ENCODE data around the gene LMO1.

LMO1 gene

DNA sequence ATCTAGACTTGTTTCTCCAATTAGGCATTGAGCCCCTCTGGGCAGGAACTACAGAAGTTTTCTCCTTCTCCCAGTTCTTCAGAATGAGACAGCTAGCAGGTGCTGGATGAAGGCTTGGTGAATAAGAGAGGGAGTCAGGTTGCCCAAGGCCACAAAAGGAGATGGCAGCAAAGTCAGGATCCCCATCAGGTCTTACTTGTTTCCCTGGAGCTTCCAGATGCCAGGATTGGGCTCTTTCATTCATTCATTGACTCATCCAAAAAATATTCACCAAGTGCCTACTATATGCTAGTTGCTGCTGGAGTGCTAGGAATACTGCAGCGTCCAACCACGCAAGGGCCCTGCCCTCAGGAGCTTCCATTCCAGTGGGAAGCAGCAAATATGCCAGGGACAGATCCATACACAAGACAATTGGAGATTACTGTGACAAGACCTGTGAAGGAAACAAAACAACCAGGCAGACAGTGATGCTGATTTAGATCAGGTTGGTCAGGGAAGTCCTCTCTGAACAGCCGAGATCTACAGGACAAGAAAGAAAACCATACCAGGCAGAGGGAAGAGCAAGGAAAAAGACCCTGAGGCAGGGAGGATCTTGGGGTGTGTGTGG is 24.6 kb upstream of the LMO1 start:
- no peak for DNase-seq

- no peak for DNase-seq
Measured at GRCh38 chr11:8287703-8288102, 24.0 kb upstream of the LMO1 start.

GRCh38 chr11:8287297-8287696 is 23.6 kb upstream of the LMO1 start:
- DNase-seq, result no peak

DNA sequence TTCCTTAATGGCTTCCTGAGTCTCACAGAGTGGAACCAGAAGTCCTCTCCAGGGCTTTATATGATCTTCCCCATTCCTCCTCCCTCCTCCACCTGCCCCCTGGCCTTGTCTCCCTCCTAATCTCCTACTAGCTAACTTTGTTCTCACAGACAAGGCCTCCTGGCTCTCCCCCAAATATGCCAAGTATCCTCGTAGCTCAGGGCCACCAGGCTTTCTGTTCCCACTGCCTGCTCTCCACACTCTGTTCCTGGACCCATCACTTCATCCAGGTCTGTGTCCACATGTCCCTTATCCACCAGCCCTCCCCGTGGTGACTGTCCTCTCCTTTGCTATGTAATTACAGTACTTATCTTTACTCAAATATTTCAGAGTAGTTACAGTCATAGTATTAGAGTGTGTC is 23.2 kb upstream of the LMO1 start:
- no peak for DNase-seq

DNA sequence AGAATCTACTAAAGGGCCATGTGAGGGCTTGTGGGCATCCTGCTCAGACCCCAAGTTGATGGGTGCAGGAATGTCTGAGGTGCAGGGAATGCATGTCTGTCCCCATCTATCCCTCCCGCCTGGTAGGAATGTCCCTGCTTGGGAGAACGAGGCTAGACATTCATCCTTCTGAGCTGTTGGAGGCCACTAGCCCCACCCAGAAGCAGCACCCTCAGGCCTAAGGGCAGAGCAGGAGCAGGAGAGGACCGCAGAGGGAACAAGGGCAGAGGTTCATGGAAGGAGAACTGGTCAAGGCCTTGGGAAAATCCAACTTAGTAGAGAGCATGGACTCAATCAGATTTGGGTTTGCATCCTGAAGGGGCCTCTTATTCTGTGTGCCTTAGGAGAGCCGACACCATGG is 22.1 kb upstream of the LMO1 start:
- no peak for DNase-seq

DNA sequence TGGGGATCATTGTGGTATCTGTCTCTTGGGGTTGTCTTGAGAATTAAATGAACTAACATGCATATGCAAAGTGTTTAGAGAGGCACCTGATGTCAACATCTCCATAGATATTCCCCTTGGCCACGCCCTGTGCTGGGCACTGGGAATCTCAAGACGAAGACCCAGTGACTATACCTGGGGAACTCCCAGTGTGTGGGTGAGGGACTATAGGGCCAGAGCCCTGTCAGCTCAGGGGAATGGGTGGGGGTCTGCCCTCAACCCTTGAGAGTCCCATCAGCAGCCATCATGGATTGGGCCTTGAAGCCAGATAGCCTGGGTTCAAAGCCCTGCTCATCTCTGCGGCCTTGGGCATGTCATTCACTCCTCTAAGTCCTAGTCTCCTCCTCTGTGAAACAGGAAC is 21.6 kb upstream of the LMO1 start:
- DNase-seq, result no peak

DNA sequence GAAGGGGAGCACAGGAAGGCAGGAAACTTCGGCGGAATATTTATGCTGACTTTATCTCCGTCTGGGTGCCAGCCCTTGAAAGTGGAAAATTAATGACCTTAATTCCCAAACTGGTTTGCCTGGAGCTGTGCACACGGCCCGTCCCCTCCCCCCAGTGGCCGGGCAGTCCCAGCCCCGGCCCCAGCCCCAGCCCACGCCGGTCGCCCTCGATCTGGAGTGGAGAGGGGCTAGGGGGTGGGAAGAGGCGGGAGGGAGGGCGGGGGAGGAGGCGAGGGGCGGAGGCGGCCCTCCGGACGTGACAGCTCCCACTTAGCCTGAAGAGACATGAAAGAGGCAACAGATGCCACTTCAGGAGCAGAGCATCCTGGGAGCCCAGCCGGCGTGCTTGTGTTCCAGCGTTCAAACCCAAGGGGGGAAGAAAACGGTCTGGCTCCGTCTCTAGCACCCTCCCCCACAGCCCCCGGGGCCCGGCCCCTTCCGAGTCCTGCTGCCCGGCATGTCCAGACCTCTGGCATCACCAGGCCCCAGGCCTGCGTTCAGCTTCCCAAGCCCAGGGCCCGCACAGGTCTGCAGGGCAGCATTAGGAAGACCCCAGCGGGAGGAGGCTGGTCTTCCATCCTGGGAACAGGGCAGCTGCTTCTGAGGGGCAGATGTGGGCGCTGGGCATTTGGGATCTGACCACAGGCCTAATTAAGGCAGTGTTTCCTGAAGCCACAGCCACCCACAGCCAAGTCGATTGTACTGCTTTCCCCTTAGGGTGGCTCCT is 20.0 kb upstream of the LMO1 start:
- no peak for DNase-seq

DNA sequence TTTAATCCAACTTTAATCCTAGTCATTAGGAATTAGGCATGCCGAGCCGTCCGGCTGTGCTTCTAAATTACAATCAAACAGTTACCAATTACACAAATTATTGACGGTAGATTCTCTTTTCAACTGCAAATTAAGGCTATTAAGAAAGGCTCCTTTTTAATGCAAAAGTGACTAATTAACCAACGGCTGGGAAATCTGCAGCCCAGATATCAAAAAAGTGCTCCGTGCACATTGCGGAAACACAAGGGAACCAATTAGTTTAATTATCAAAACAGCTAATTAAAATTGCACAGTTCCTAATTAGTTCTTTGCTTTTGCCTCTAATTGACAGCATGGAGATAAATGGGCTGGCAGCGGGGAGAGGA is 19.4 kb upstream of the LMO1 start:
- no peak for DNase-seq

DNA sequence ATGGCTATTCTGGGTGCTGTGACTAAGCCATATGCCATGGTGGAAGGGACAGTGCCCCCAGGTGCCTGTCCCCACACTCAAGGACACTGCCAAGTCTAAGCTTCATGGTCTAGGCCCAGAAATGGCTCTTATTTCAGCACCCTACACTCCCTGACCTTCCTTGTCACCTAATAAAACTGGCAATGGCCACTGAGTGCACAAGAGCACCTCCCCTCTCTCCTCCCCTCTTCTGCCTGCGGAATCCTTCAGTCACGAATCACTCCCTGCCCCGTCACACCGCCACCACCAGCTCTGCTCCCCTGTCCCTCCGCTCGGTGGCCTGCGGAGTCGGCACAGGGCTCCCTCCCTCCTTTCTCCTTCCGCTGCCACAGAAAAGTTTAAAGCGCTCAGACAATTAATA is 19.0 kb upstream of the LMO1 start:
- no peak for DNase-seq

GRCh38 chr11:8281266-8281665 is 17.6 kb upstream of the LMO1 start:
- no peak for DNase-seq

DNA sequence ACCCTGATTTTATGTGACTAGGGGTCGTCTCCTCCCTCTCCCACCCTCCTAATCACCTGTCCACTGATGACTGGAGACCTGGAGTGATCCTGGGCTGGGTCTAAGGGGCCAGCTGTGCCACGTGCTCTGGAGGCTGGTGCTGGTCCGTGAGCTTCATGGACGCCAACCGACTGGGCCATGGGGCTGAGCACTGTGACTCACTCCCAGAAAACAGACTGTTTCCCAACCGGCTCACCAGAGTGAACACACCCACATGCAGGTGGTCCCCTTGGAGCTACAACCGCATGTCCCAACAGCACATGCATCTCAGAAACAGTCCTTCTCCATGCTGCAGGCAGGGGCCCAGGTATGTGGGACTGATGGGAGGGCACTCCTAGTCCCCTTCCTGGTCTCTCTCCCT is 14.0 kb upstream of the LMO1 start:
- DNase-seq, result no peak

DNA sequence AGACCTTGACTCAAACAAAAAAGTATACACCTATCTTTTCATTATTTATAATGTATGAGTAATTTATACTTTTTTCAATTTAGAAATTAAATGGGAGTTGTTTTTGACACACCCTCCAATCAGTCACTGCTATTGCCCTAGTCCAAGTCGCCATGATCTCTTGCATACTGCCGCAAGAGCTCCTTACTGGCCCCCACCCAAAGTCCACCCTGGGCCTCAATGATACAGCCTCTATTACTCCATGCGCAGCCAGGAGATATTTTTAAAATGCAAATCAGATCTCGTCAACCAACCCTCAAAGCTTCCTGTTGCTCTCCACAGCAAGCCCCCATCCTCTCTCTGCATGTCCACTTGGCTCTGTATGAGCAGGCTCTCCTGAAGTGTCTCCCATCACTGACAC is 12.8 kb upstream of the LMO1 start:
- no peak for DNase-seq

DNA sequence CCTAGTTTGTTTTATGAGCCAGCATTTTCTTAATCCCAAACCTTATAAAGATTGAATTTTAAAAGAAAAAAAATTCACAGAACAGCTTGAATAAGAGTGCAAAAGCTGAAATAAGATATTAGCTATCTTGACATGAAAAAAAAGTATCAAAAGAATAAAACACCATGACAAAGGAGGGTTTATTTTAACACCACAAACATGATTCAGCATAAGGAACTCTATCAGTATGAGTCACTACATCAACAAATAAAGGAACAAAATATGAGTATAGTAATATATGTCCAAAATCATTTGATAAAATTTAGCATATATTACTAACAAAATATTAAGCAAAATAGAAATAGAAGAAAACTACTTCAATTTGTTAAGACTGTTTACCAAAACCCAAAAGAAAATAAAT is 9.6 kb upstream of the LMO1 start:
- DNase-seq, result no peak

GRCh38 chr11:8271106-8271886 is 7.6 kb upstream of the LMO1 start:
- no peak for DNase-seq

DNA sequence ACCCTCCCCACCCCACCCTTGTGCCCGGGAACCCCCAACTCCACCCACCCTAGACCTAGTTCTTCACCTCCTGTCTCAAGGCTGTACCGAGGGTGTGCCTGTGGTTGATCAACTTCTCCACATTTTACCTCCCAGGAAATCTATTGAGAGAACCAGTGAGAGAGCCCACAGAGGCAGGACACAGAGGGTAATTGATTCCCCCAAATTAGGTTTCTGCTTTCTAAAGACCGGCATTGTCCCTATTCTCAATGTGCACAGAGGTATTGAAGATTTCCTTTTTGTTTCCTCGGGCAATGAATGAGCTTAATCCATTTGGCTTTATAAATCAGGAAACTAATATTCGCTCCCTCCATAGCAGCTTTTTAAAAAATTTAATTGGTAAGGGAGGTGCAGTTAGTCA is 6.0 kb upstream of the LMO1 start:
- DNase-seq, result no peak

DNA sequence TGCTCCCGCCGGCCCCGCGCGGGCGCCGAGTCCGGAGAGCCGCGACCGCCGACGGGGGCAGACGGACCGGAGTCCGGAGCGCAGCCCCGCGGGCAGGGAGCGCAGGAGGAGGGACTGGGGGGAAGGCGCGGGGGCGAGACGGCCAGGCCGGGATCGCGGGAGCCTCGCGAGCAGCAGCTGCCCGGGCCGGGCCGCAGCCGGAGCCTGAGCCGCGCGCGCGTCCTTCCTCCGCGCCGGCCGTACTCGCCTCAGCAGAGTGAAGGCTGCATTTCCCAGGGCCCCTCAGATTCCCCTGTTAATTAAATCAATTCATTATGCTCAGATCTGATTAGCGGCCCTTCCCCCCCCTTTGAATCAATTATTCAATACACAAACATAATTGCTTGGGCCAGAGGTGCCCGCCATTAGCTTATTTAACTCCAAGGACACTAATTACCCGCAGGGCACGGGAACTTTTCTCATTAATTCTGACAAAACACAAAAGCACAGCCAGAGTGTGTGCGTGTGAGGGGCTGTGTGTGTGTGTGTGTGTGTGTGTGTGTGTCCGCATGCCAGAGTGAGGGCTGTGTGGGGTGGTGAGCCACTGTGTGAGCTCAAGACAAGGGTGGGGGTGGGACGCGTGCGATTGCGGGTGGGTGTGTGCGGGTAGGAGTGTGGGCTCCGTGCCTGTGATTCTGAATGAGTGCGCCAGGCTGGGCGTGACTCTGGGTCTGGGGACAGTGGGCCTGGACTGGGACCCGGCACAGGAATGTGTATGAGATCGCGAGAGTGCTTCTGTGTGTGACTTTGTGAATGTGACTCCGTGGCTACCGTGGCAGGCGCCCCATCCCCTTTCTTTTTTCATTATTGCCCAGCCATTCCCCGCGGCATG is 5.1 kb upstream of the LMO1 start:
- no peak for DNase-seq

DNA sequence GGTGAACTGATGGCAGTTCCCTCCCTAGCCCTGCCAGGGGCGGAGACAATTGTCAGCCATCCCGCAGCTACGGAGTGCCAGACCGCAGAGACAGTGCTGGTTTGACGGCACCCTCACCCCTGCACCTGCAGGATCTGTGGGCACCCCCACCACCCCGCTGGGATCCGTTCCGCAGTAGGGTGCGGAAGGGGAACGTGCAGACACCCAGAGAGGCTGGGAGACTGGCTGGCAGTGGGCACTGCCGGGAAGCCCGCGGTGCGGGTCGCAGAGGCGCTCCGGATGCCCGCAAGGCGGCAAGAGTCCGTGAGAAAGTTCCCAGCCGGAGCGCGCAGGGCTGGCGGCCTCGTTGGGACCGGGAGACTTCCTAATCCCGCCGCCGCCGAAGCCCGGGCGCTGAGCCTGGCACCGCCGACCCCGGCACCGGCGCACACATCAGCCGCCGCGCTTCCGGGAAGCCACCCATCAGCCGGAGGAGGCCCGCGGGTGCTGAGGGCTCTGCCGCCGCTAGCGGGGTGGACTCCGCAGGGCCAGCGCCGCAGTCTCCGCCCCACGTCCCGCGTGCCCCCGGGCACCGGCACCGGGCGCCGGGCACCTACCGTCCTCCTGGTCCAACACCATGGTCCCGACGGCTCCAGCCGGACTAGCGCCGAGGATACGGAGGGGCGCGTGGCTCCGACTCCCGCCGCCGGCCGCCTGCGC is 4.3 kb upstream of the LMO1 start:
- DNase-seq, result no peak

- no peak for DNase-seq
Measured at GRCh38 chr11:8267280-8267679, 3.6 kb upstream of the LMO1 start.

- no peak for DNase-seq
Measured at GRCh38 chr11:8266246-8267241, 2.9 kb upstream of the LMO1 start.

GRCh38 chr11:8265681-8266241 is 2.1 kb upstream of the LMO1 start:
- no peak for DNase-seq

All from activated effector memory CD4-positive, alpha-beta T cell treated with Interleukin-2 at 50 U/mL for 16 hours (primary cell).